GM19099 (cell line): ENCODE measurements around the gene VAV3.

Experiments
- POLR2A ChIP-seq: IDR thresholded peaks from 3 replicates; pipeline ENCODE4 v1.6.1; 2011; ENCODE audit warnings: low read depth; ENCODE audit not compliant: insufficient read length; ENCODE audit errors: extremely low read depth

The VAV3 gene

DNA sequence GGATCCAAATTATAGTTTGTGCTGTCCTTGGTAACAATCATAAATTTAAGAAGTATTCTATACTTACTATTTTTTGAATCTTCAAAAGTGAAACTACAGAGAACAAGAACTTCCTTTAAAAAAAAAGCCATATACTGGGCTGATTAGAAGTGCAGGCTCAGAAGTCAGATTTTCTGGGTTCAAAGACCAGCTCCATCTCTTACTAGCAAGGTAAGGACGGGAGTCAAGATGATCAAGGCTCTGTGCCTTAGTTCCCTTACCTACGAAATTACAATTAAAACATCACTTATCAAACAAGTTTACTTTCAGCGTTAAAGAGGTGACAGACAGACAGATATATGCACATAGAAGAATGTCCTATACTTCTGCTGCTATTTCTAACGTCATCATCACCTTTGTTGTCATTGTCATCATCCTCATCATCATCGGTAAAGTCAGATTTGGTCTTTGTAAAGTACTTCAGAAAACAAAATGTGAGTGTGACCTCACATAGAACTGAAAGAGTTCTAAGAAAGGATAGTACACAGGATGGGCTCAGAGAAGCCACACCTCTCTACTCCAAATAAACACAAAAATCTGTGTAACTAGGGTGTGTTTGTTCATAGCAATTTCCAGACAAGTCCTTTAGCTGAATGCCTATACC lies 178.7 kb downstream of the VAV3 start:
- TF ChIP-seq POLR2A = no peak

DNA sequence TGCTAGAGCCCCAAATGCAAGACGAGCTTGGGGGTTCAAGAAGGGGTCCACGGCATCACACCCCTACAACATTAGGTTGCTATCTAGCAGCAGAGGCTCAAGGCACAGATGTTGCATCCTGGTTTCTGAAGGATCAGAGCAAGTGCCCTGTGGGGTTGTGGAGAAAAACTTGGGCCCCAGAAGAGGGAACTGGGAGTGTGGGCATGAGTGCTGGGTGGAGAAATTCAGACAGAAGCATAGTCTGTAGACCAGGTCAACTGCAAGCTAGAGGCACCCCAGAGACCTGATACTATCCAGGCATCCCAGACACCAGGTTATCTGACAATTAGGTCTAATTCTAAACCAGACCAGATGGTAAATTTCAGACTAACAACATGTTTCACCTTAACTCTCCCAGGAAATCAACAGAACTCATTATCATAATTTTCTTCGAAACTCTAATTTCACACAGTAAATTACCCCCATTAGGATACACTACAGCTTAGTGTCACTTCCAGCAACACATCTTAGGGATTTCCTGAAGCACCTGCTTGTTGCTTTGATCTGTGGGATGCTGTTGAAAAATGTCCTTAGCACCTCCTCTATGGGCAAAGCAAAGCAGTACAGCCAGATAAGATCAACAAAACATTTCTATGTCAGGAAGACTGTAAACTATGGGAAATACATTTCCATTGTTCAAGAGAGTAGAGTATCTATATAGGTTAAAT lies 179.3 kb downstream of the VAV3 start:
- no peak for TF ChIP-seq POLR2A

DNA sequence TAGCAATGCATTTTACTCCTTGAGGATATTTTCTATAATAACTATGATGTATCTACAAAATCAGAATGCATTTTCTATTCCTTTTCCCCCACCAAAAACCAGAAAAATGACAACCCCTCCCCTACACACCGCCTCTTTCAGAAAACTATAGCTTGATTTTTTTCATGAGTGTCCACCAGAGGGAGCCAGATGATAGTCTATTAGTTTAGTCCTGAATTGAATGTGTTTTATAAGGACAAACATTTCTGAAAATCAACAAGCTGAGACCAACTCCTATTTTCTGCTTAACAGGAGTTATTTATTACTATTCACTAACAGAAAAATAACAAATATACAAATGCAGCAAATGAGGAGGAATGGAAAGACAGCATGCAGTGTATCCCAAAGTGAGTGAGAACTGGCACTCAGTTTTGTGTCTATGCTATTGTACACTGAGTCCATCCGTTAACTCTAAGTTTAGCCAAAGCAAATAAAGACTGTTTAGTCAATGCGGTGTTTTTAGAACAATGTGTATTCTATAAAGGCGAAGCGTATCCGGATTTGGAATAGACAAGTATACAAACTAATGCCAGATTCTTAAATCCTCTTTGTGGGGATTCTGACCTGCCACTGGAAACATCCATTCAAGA lies 182.6 kb downstream of the VAV3 start:
- TF ChIP-seq POLR2A = no peak

DNA sequence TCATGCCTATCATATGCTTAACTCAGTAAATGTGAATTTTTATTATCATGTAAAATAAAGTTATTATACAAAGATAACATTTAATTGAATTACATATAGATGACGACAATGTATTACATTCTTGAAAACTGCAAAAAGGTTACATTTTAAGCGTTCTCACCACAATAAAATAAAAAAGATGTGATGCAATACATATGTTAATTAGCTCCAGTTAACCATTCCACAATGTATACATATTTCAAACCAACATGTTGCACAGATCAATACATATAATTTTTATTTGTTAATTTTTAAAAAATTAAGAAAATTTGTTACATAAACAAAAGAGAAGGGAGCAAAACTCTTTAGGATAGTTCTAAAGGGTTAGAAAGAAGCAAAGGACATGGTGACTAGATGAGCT lies 183.7 kb downstream of the VAV3 start:
- no peak for TF ChIP-seq POLR2A

DNA sequence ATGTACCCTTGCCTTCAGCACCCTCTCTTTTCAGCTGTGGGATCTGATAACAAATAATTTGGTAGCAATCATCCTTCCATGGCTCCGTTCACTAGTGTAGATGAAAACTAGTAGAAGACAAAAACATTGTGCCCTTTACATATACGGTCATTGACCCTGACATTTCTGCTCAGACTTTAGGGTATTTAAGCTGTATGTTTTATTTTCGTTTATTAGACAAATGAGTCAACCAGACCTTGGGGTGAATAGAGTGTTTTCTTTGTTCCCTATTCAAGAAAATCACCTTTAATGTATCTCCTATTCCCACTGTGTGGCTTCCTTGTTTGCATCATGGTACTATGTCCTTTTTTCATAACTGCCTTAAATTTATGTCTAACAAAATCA lies 187.3 kb downstream of the VAV3 start:
- TF ChIP-seq POLR2A = no peak

DNA sequence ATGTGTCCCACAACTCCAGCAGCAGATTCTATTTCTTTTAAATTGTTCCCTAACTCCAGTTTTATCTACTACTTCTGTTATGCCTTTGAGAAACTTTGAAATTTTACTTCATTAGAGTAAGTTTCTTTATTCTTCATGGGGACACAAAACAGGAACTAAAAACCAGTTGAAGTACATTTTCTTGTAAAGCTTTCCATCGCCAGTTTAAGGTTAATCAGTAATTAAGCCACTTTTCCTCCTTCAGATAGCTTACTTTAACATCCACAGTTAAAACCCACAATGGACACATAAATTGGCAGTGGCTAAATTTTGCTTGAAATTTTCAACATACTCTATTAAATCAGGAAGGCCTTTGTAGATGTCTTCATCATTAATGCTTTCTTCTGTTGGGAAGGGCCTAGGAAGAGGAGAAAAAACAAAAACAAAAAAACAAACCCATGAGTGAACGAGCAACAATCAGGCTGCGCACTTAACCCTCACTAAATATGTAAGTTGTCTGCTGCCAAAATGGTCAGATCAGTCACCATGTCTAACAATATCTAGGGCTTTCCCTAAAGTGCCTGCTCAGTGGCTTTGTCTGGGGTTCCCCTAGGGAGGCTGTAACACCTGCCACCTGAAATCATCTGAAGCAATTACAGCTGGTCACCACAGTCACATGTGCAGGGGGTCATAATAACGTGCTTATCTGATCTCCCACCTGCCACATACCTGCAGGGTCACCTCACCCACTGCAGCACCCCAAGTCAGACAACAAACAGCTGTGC lies 187.9 kb downstream of the VAV3 start:
- TF ChIP-seq POLR2A = no peak

DNA sequence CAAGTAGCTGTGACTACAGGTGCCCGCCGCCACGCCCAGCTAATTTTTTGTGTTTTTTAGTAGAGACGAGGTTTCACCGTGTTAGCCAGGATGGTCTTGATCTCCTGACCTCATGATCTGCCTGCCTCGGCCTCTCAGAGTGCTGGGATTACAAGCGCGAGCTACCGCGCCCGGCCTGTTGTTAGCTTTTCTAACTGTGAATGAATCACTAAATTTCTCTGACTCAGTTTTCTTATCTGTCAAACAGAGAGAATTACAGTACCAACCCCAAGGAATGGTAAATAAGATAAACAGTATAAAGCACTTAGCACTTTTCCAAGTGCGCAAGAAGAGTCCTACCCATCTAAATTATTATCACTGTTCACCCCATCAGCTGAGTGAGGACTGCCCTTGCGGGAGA lies 193.6 kb downstream of the VAV3 start:
- TF ChIP-seq POLR2A = no peak

DNA sequence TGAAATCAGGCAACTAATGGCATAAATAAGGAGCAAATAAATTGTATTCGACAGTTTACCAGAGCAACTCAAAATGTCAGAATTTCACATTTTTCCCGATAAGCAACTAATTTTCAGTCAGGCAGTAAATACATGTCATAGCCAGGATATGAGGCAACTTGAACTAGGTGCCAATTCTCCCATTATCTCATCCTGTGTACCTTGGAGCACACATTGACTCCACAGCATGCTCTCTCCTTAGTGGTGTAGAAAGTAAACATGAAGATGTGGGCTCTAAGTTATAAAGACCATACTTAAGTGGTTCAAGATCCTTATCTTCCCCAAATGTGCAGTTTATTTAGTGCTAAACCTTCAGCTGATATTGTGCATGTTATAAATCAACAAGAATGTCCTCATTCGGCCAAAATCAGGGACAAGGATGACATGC lies 197.8 kb downstream of the VAV3 start:
- no peak for TF ChIP-seq POLR2A

DNA sequence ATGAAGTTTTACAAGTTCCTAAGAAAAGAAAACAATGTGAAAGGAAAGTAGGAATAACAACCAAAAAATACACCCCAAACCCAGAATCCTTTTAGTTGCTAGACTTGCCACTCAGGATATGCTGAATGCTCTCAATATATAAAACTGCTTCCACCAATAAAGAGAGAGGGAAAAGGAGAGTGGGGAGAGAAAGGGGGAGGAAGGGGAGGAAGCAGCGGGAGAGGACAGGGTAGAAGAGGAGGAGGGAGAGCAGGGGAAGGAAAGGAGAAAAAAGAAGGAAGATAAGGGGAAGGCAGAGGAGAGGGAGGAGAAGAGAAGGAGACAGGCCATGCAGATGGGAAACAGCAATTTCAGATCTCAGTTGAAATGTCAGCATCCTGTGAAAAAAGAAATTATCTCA lies 198.4 kb downstream of the VAV3 start:
- no peak for TF ChIP-seq POLR2A

DNA sequence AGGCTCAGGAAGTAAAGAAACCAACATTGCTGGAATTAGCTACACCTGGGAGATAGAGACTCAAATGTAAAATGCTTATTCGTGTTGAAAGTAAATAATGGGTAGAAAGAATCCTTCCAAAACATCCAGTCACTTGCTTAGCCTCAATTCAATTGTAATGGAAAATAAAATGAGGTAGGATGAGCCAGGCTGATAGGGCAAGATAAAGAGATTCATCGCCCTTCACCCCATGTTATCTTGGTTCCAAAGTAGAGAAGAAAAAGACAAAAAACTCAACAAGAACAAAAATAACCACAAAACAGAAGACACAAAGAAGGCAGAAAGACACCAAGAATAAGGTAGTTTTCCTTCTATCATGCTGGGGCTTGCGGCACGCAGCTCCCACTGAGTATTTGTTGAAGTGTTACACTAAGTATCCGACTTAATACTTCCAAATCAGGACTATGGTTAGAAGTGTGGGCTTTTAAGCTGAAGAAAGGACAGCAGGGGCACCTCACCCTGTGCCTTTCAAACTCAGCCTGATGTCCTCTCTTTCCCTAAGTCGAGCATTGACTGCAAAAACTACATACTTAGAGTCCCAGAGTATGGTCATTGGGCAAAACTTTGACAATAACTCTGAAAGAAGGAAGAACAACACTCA lies 202.1 kb downstream of the VAV3 start:
- no peak for TF ChIP-seq POLR2A

DNA sequence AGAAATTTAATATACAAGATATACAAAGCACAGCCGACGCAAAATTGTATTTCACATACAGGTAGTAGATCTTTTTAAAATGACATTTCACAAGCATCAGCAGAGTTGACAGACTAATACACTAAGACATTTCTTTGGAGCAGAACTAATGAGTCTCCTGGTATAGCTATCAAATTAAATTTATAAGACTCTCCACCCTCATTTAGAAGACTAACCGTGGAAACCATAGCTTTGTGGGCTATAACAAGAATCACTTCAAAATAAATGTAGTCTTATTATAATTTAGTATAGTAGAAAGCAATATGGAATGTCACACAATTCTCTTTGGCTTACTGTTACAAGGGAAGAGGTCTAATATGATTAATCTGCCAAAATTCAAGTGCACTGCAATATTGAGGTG lies 204.9 kb downstream of the VAV3 start:
- no peak for TF ChIP-seq POLR2A

DNA sequence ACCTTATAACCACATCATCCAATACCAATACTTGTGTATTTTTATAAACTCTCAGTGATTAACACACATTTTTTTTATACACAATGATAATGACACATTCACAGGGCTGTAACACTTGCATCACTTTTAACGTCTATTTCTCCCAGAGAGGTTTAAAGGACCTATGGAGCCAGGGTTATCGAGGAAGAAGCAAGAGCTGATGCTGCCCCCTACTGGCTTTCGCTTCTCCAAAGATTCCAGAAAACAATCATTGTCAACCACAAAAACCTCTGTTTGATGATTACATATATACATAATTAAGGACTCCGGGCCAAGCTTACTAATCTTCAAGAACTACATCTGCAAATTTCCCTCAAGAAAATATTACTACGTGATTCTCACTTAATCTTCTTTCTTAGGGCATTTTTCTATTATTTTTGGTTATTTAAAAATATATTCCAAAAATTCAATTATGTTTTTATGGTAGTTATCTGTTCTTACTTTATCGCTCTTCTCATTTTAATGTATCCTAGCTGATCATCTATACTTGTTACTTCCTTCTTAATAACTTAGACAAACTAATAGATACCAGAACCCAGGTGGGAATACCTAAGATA lies 214.5 kb downstream of the VAV3 start:
- no peak for TF ChIP-seq POLR2A

DNA sequence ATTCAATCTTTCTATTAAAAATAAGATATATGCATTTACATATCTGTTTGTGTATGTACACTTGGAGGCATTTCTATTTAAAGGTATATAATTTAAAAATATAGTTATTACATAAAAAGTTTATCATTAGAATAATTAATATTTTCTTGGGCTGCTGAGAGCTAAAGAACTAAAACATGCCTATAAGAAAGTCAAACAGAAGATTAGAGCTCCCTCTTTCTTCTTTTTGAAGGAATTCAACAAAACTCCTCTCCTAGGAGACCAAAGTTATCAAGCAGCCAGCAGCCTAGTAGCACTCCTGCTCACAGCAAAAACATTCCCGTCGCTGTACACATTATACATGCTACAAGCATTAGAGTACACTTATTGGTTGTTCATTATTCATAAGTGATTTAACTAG lies 216.4 kb downstream of the VAV3 start:
- no peak for TF ChIP-seq POLR2A

DNA sequence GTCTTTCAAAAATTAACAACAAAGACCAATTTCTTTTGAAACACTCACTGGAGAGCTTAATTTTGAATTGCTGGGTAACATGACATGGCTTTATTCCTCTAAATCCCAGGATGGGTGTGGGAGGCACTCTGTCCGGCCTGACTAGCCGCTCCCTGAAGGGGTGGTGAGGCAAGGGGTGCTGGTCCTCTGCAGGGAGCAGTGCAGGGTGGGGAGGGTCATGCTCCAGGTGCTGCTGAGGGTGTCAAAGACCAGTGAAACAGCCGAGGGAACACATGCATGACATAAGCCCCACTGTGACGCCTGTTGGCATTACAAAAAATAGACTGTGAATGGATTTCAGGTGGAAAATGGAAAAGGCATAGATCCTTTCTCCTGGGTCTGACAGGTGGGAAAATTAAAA lies 223.7 kb downstream of the VAV3 start:
- TF ChIP-seq POLR2A = no peak

DNA sequence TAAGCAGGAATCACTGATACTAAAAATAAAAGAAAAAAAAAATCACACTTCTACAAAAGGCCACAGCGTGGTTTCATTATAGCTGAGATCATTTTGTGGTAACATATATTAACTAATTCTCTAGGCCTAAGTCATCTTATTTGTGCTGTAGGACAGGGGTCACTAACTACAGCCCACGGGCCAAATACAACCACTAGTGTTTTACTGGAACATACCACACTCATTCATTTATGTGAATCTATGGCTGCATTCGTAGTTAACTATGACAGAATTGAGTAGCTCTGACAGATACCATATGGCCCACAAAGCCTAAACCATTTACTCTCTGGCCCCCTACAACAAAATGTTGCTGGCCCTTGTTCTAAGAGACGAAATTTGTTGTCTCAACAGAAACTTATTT lies 224.4 kb downstream of the VAV3 start:
- no peak for TF ChIP-seq POLR2A
